HCT116 (cell line): ENCODE measurements around the gene CXCL13. TPM values are rescaled to one million over a fixed set of nuclear protein-coding genes. Genes with fewer than 3 reads are reported as not detected.

ENCODE experiments used
- ATAC-seq: fragments of 200-7000 bp; cut with Tn5 transposase; 2 replicates; pipeline ENCODE4 v1.9.1; 2020; ENCODE audit warnings: mild to moderate bottlenecking, moderate library complexity
- BruUV-seq: library from RNA; stranded (reverse); fragments of 400-500 nt; replicated peaks from 2 replicates; lab custom pipeline; 2021; lab: Mats Ljungman, UMichigan
- CTCF ChIA-PET: fragments of 300-600 bp; sonication (Branson Sonifier 250); formaldehyde crosslinking; loops from one replicate; lab custom pipeline; 2021; ENCODE audit warnings: antibody characterized with exemption; lab: Charles Lee
- POLR2A ChIA-PET: fragments of 300-600, 350-600 bp; sonication (Branson Sonifier 250); formaldehyde crosslinking; loops from one replicate; lab custom pipeline; 2021; ENCODE audit warnings: antibody characterized with exemption; lab: Charles Lee
- RAD21 ChIA-PET, 2 experiments: fragments of 300-600 bp; sonication (Branson Sonifier 250); formaldehyde crosslinking; loops; one replicate each; lab custom pipeline; 2023; ENCODE audit warnings: low total read pairs in 2 of 2; ENCODE audit not compliant: uncharacterized antibody in 2 of 2, unreplicated experiment in 2 of 2, low non-redundant PET in 1 of 2; lab: Charles Lee
- DNase-seq: peaks from one replicate; pipeline ENCODE4 v3.0.0-alpha.2; 2010; ENCODE audit warnings: low read depth, low spot score
- H2AFZ ChIP-seq: fragments of 200-600 bp; shearing (Covaris generic), sonication (generic); 2 replicates; pipeline ENCODE4 v1.6.1; 2017; ENCODE audit warnings: low read depth, mixed run types, mixed read lengths, antibody characterized with exemption, low read length; ENCODE audit not compliant: poor library complexity, severe bottlenecking
- H3K27ac ChIP-seq: 2 replicates; pipeline ENCODE4 v1.5.1; 2012; ENCODE audit warnings: low read depth, low read length
- H3K27me3 ChIP-seq: fragments of 200-600 bp; sonication (generic); 2 replicates; pipeline ENCODE4 v1.6.1; 2016; ENCODE audit warnings: mixed run types, low read length, mixed read lengths; ENCODE audit not compliant: insufficient read depth
- H3K36me3 ChIP-seq, 2 experiments: fragments of 200-500 bp in 1 of 2; fragments of 200-600 bp in 1 of 2; sonication (Bioruptor generic) in 1 of 2; sonication (generic) in 1 of 2; 2 replicates each; pipeline versions ENCODE4 v1.5.1 to v1.6.1; 2014 to 2016; ENCODE audit warnings: low read length in 2 of 2, inconsistent platforms in 1 of 2, mixed read lengths in 1 of 2, mixed run types in 1 of 2; ENCODE audit not compliant: insufficient read depth in 2 of 2, control insufficient read depth in 1 of 2
- H3K4me1 ChIP-seq, 2 experiments: fragments of 200-600 bp in 1 of 2; sonication (generic) in 1 of 2; 2 replicates each; pipeline versions ENCODE4 v1.5.1 to v1.6.1; 2012 to 2017; ENCODE audit warnings: low read length in 2 of 2, inconsistent platforms in 1 of 2, mild to moderate bottlenecking in 1 of 2, mixed read lengths in 1 of 2, mixed run types in 1 of 2, moderate library complexity in 1 of 2; ENCODE audit not compliant: insufficient read depth in 2 of 2, control insufficient read depth in 1 of 2
- H3K4me2 ChIP-seq: fragments of 200-600 bp; sonication (generic); 2 replicates; pipeline ENCODE4 v1.6.1; 2017; ENCODE audit warnings: mixed run types, low read length, mixed read lengths
- H3K4me3 ChIP-seq, 2 experiments: fragments of 200-600 bp in 1 of 2; sonication (generic) in 1 of 2; replicated peaks in 1 of 2; 2 replicates each; pipeline ENCODE4 v1.5.1; 2011 to 2016; ENCODE audit warnings: low read length in 2 of 2, control low read depth in 1 of 2, low read depth in 1 of 2, mild to moderate bottlenecking in 1 of 2, mixed read lengths in 1 of 2, mixed run types in 1 of 2
- H3K79me2 ChIP-seq: fragments of 200-600 bp; sonication (generic); 2 replicates; pipeline ENCODE4 v1.6.1; 2017; ENCODE audit warnings: mild to moderate bottlenecking, mixed run types, low read length, moderate library complexity, mixed read lengths; ENCODE audit not compliant: insufficient read depth
- H3K9ac ChIP-seq: fragments of 200-600 bp; sonication (generic); 2 replicates; pipeline ENCODE4 v1.6.1; 2016; ENCODE audit warnings: low read length, mixed read lengths
- H3K9me2 ChIP-seq: fragments of 200-600 bp; sonication (generic), shearing (Covaris generic); 2 replicates; pipeline ENCODE4 v1.6.1; 2017; ENCODE audit warnings: mixed run types, mild to moderate bottlenecking, moderate library complexity; ENCODE audit not compliant: insufficient read depth
- H3K9me3 ChIP-seq, 2 experiments: fragments of 200-500 bp in 1 of 2; fragments of 200-600 bp in 1 of 2; sonication (Bioruptor generic) in 1 of 2; sonication (generic) in 1 of 2; 2 replicates each; pipeline ENCODE4 v1.6.1; 2014 to 2017; ENCODE audit warnings: low read length in 2 of 2, mixed read lengths in 2 of 2, inconsistent platforms in 1 of 2, low read depth in 1 of 2, mild to moderate bottlenecking in 1 of 2, mixed run types in 1 of 2, moderate library complexity in 1 of 2; ENCODE audit not compliant: control insufficient read depth in 1 of 2, insufficient read depth in 1 of 2
- H4K20me1 ChIP-seq: fragments of 200-600 bp; sonication (generic), shearing (Covaris generic); 2 replicates; pipeline ENCODE4 v1.6.1; 2017; ENCODE audit warnings: mixed run types, mild to moderate bottlenecking, moderate library complexity; ENCODE audit not compliant: insufficient read depth
- CBX3 ChIP-seq: IDR thresholded peaks from 2 replicates; pipeline ENCODE4 v1.6.1; 2012; ENCODE audit warnings: low read depth
- EZH2phosphoT487 ChIP-seq: fragments of 200-600 bp; IDR thresholded peaks from 2 replicates; pipeline ENCODE4 v1.6.1; 2018; ENCODE audit warnings: antibody characterized with exemption, borderline replicate concordance
- FOSL1 ChIP-seq: IDR thresholded peaks from 2 replicates; pipeline ENCODE4 v1.6.1; 2012; ENCODE audit warnings: low read depth
- JUND ChIP-seq: IDR thresholded peaks from 2 replicates; pipeline ENCODE4 v1.6.1; 2012
- MAX ChIP-seq: IDR thresholded peaks from 2 replicates; pipeline ENCODE4 v1.6.1; 2012
- POLR2A ChIP-seq: IDR thresholded peaks from 2 replicates; pipeline ENCODE4 v1.7.0; 2011; ENCODE audit warnings: borderline replicate concordance; ENCODE audit not compliant: insufficient read depth, insufficient read length; ENCODE audit errors: extremely low read depth
- REST ChIP-seq: IDR thresholded peaks from 2 replicates; pipeline ENCODE4 v1.6.1; 2012; ENCODE audit warnings: low read depth
- SRF ChIP-seq: IDR thresholded peaks from 2 replicates; pipeline ENCODE4 v1.6.1; 2012; ENCODE audit warnings: low read depth
- TCF7L2 ChIP-seq: IDR thresholded peaks from 2 replicates; pipeline ENCODE4 v1.7.0; 2011; ENCODE audit warnings: borderline replicate concordance, inconsistent platforms; ENCODE audit not compliant: insufficient read depth, insufficient read length; ENCODE audit errors: extremely low read depth
- YY1 ChIP-seq: IDR thresholded peaks from 2 replicates; pipeline ENCODE4 v1.6.1; 2011; ENCODE audit warnings: low read length, low read depth, moderate library complexity, mild to moderate bottlenecking; ENCODE audit not compliant: insufficient replicate concordance; ENCODE audit errors: extremely low read depth
- ZBTB33 ChIP-seq: IDR thresholded peaks from 2 replicates; pipeline ENCODE4 v1.6.1; 2011; ENCODE audit warnings: mild to moderate bottlenecking, low read length, moderate library complexity; ENCODE audit not compliant: insufficient replicate concordance; ENCODE audit errors: extremely low read depth
- ZFX ChIP-seq: fragments of 450-650 bp; IDR thresholded peaks from 2 replicates; pipeline ENCODE4 v1.6.1; 2017
- intact Hi-C: fragments of 100-400 bp; cut with micrococcal nuclease; formaldehyde crosslinking; loops from 2 replicates; pipeline ENCODE4 v1.10.0; 2022
- total RNA-seq: library from RNA; stranded (reverse); gene quantifications from one replicate; pipeline ENCODE4 v1.2.1, GENCODE V29; 2021; ENCODE audit not compliant: unreplicated experiment
- TF ChIP-seq, protein P1 (sequence below), 3 experiments: fragments of 200-600 bp in 1 of 3; sonication (generic) in 1 of 3; IDR thresholded peaks in 2 of 3; conservative IDR thresholded peaks in 1 of 3; 2 replicates each; pipeline ENCODE4 v1.5.1; 2012 to 2017; ENCODE audit warnings: low read depth in 2 of 3, low read length in 2 of 3, antibody characterized with exemption in 1 of 3, borderline replicate concordance in 1 of 3, control low read depth in 1 of 3, mild to moderate bottlenecking in 1 of 3, mixed read lengths in 1 of 3, mixed run types in 1 of 3, moderate library complexity in 1 of 3; ENCODE audit not compliant: insufficient read depth in 1 of 3

The CXCL13 gene
- total RNA-seq, 1 experiment from 2014 or later: not detected

DNA sequence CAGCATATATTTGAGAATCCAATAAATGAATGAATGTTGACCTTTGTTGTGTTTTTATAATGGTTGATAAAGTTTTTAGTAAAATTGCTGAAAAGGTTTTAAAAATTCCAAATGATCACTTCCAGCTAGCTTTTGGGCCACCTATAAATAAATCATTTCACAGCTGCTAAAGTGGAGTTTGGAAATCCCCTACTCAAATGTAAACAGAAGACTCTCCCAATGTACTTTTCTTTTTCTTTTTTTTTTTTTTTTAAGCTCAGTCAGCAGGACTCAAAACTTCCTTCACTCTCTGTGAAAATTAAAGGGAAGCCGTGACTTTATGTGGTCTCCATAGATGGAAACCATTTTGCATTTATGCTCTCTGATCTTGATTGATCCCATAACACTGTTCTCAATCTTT lies 45.2 kb downstream of the CXCL13 start:
- Histone ChIP-seq H3K9me2 (no peaks in the 10 kb centered on the region), H3K36me3 (no peaks in the 10 kb centered on the region), H3K9me3 (0 out of 4 replicates have a peak, but pooled peaks cover 0 to 5% of the 10 kb centered on the region in 2 experiments), H3K27me3 (no peaks in the 10 kb centered on the region), H3K9ac (no peak overlapping the region), H4K20me1 (no peaks in the 10 kb centered on the region), H3K27ac (no peak overlapping the region), H3K4me1 (no peaks in the 10 kb centered on the region), H3K4me3 (no peak overlapping the region), H3K4me2 (no peak overlapping the region), H3K79me2 (no peaks in the 10 kb centered on the region), H2AFZ (no peak overlapping the region)
- DNase-seq (no peak), ATAC-seq (no peak)
- TF ChIP-seq TCF7L2: no peak
- TF ChIP-seq ZBTB33: no peak
- TF ChIP-seq SRF: no peak
- no peak for TF ChIP-seq CBX3
- no peak for TF ChIP-seq ZFX
- TF ChIP-seq YY1: no peak
- no peak for TF ChIP-seq JUND
- TF ChIP-seq EZH2phosphoT487: no peak
- TF ChIP-seq POLR2A: no peak
- TF ChIP-seq FOSL1: no peak
- TF ChIP-seq MAX: no peak
- TF ChIP-seq, protein P1, sequence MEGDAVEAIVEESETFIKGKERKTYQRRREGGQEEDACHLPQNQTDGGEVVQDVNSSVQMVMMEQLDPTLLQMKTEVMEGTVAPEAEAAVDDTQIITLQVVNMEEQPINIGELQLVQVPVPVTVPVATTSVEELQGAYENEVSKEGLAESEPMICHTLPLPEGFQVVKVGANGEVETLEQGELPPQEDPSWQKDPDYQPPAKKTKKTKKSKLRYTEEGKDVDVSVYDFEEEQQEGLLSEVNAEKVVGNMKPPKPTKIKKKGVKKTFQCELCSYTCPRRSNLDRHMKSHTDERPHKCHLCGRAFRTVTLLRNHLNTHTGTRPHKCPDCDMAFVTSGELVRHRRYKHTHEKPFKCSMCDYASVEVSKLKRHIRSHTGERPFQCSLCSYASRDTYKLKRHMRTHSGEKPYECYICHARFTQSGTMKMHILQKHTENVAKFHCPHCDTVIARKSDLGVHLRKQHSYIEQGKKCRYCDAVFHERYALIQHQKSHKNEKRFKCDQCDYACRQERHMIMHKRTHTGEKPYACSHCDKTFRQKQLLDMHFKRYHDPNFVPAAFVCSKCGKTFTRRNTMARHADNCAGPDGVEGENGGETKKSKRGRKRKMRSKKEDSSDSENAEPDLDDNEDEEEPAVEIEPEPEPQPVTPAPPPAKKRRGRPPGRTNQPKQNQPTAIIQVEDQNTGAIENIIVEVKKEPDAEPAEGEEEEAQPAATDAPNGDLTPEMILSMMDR (IDR thresholded peaks at IDR 0.05 in 2 of 3, conservative IDR thresholded peaks at IDR 0.05 in 1 of 3; ENCODE audit: borderline replicate concordance in 1 of 3, insufficient read depth in 1 of 3, low read depth in 2 of 3, low read length in 2 of 3): no peak
- TF ChIP-seq REST: no peak
- RAD21 ChIA-PET: no interaction called here
- BruUV-seq: no TSS peak
- intact Hi-C loops: no loop called here
- POLR2A ChIA-PET: no interaction called here
- CTCF ChIA-PET: no interaction called here
